Body of pancreas (tissue), 4 donors: ENCODE measurements around the gene TMEM164. TPM values are rescaled to one million over a fixed set of nuclear protein-coding genes. Genes with fewer than 3 reads are reported as not detected.

Experiments used
- ATAC-seq: fragments of 150-250 bp; one replicate; pipeline ENCODE4 v1.9.1; 2016
- DNase-seq, 4 donors: peaks; one replicate each; pipeline ENCODE4 v3.0.0-alpha.2; 2019
- H3K27ac ChIP-seq, 4 donors: fragments of 200-600 bp; sonication (generic); 1 replicate in 3 of 4; 2 replicates in 1 of 4; pipeline versions ENCODE4 v1.5.1 to v1.6.1; 2016 to 2019; ENCODE audit warnings: mild to moderate bottlenecking in 1 of 4, mixed read lengths in 1 of 4, moderate library complexity in 1 of 4
- H3K27me3 ChIP-seq, 2 donors: fragments of 200-600 bp; sonication (generic); one replicate each; pipeline ENCODE4 v1.6.0; 2016; ENCODE audit warnings: mild to moderate bottlenecking in 1 of 2
- H3K36me3 ChIP-seq, 2 donors: fragments of 200-600 bp; sonication (generic); replicated peaks in 1 of 2; 2 replicates each; pipeline ENCODE4 v1.5.1; 2016; ENCODE audit warnings: low read depth in 2 of 2; ENCODE audit not compliant: insufficient read depth in 1 of 2
- H3K4me1 ChIP-seq: fragments of 200-600 bp; sonication (generic); one replicate; pipeline ENCODE4 v1.6.0; 2016
- H3K4me3 ChIP-seq, 2 donors: fragments of 200-600 bp; sonication (generic); 1 replicate in 1 of 2; 2 replicates in 1 of 2; pipeline ENCODE4 v1.5.1; 2016 to 2019
- H3K9me3 ChIP-seq, 3 donors: fragments of 200-600 bp; sonication (generic); 1 replicate in 2 of 3; 2 replicates in 1 of 3; pipeline ENCODE4 v1.5.1; 2016
- POLR2A ChIP-seq, 3 donors: fragments of 450-650 bp; IDR thresholded peaks; one replicate each; pipeline ENCODE4 v1.6.1; 2016; ENCODE audit warnings: antibody characterized with exemption in 3 of 3, mild to moderate bottlenecking in 2 of 3
- WGBS, 2 donors: methylation state at CpG; one replicate each; pipeline ENCODE4 v1.1.5; 2017; 5-methylcytosine and 5-hydroxymethylcytosine counted together
- intact Hi-C: fragments of 100-400 bp; cut with DNase I; formaldehyde crosslinking; loops from one replicate; pipeline ENCODE4 v1.15.1; 2023
- total RNA-seq, 2 donors: library from RNA; depleted of rRNA; stranded (reverse); fragments of >200 nt; gene quantifications; one replicate each; pipeline ENCODE4 v1.1.0, GENCODE V29; 2016
- TF ChIP-seq, protein P1 (sequence below), 7 experiments: fragments of 450-650 bp in 4 of 7; fragments of 200-600 bp in 3 of 7; sonication (generic) in 3 of 7; IDR thresholded peaks; one replicate each; pipeline ENCODE4 v1.5.1; 2016 to 2019; ENCODE audit warnings: antibody characterized with exemption in 7 of 7

TMEM164 gene
- total RNA-seq, 2 donors from 2014 or later: 16.1 to 334 TPM

DNA sequence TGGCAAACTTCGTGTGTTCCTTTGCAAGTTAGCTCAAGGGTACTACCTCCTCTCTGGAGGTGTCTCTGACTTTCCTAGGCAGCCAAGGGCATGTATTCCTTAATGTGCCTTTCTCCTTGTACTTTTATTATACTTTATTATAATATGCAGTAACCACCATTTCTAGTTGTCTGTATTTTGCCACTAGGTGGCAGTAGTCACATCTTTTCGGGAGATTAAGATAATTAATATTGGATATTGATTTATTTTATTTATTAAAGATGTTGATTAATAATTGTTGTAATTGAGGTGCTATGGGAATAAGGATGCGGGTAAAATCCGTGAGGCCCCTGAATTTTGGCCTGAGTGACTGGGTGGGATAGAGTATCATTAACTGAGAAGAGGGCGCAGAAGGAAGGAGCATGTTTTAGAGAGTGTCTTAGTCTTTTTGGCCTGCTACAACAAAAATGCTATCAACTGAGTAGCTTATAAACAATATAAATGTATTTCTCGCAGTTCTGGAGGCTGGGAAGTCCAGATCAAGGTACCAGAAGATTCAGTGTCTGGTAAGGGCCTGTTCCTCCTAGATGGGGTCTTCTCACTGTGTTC is 153.3 kb downstream of the TMEM164 start:
- Histone ChIP-seq H3K4me1 (peaks cover 6% of the 10 kb centered on the region), H3K27me3 (no peaks in the 10 kb centered on the region), H3K36me3 (no peaks in the 10 kb centered on the region), H3K4me3 (no peak overlapping the region), H3K27ac (no peak overlapping the region), H3K9me3 (no peaks in the 10 kb centered on the region)
- 67 to 72% methylated on average over 6 of the region's 6 CpGs for WGBS, 2 donors
- DNase-seq (no peak), ATAC-seq (no peak)
- TF ChIP-seq, protein P1, sequence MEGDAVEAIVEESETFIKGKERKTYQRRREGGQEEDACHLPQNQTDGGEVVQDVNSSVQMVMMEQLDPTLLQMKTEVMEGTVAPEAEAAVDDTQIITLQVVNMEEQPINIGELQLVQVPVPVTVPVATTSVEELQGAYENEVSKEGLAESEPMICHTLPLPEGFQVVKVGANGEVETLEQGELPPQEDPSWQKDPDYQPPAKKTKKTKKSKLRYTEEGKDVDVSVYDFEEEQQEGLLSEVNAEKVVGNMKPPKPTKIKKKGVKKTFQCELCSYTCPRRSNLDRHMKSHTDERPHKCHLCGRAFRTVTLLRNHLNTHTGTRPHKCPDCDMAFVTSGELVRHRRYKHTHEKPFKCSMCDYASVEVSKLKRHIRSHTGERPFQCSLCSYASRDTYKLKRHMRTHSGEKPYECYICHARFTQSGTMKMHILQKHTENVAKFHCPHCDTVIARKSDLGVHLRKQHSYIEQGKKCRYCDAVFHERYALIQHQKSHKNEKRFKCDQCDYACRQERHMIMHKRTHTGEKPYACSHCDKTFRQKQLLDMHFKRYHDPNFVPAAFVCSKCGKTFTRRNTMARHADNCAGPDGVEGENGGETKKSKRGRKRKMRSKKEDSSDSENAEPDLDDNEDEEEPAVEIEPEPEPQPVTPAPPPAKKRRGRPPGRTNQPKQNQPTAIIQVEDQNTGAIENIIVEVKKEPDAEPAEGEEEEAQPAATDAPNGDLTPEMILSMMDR (IDR thresholded peaks at IDR 0.05): peak; percentile 31 to 60 (median 45)
- TF ChIP-seq POLR2A (IDR thresholded peaks at IDR 0.05): no peak
- intact Hi-C loops: loop anchor here (5.0 kb wide), 1 partner anchor 251 kb away; no protein-coding TSS in a partner anchor

DNA sequence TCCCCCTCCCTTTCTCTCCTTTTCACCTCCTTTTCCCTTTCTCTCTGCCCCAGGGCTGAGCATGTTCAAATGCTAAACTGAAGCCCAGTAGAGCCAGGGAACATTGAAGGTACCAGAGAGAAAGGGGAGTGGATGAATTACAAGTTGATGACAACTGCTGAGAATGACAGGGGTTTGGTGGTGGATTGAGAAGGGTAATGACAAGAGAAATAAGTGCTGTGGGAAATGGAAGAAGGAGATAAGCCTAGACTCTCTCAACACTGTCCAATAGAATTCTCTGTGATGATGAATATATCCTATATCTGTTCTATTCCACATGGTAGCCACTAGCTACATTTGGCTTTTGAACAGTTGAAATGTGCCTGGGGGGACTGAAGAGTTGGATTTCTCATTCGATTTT is 154.5 kb downstream of the TMEM164 start:
- H3K36me3 ChIP-seq: no peaks in the 10 kb centered on the region
- no peaks in the 10 kb centered on the region for H3K9me3 ChIP-seq
- peaks cover 6% of the 10 kb centered on the region for H3K4me1 ChIP-seq
- intact Hi-C loops: loop anchor here (5.0 kb wide), 1 partner anchor 250 kb away; no protein-coding TSS in a partner anchor
- no peak overlapping the region for H3K4me3 ChIP-seq
- 88 to 100% methylated on average over 1 of the region's 1 CpG for WGBS, 2 donors
- H3K27me3 ChIP-seq: no peaks in the 10 kb centered on the region
- H3K27ac ChIP-seq: no peak overlapping the region
- no peak for ATAC-seq
- no peak for TF ChIP-seq POLR2A (IDR thresholded peaks at IDR 0.05)
- TF ChIP-seq, protein P1 (IDR thresholded peaks at IDR 0.05): no peak
- DNase-seq: no peak

DNA sequence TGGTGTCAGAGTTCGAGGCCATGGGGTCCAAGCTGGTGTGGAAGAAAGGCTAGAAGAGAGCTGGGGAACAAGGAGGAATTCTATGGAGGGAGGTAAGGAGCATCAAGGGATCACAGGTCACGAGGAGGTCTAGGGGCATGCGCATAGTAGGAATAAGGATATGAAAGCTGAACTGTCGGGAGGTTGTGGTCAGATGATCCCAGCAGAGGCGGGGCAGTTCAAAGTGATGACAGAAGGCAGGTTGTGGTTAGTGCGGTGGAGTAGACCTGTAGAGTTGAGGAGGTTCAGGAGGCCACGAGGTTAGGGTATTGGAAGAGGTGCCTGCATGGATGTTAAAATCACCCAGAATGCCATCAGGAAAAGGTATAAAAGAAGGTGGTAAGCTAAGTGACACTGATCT is 156.3 kb downstream of the TMEM164 start:
- intact Hi-C loops: loop anchor here (5.0 kb wide), 1 partner anchor 248 kb away; no protein-coding TSS in a partner anchor
- Histone ChIP-seq H3K9me3 (no peaks in the 10 kb centered on the region), H3K4me1 (peaks cover 6% of the 10 kb centered on the region), H3K27me3 (no peaks in the 10 kb centered on the region), H3K27ac (no peak overlapping the region), H3K4me3 (no peak overlapping the region), H3K36me3 (no peaks in the 10 kb centered on the region)
- ATAC-seq: no peak
- WGBS, 2 donors: 76 to 86% methylated on average over 7 of the region's 7 CpGs
- TF ChIP-seq POLR2A (IDR thresholded peaks at IDR 0.05): no peak
- TF ChIP-seq, protein P1 (IDR thresholded peaks at IDR 0.05): no peak
- DNase-seq: no peak

- intact Hi-C loops: loop anchor here (5.0 kb wide), 1 partner anchor 247 kb away; no protein-coding TSS in a partner anchor
- no peak overlapping the region for H3K4me3 ChIP-seq
- TF ChIP-seq, protein P1 (IDR thresholded peaks at IDR 0.05): no peak
- TF ChIP-seq POLR2A (IDR thresholded peaks at IDR 0.05): no peak
- peaks cover 6% of the 10 kb centered on the region for H3K4me1 ChIP-seq
- DNase-seq: no peak
- H3K27me3 ChIP-seq: no peaks in the 10 kb centered on the region
- WGBS, 2 donors: 46% methylated on average over 2 of the region's 2 CpGs; no CpG with 5 or more reads in 1 of the 2 donors
- H3K9me3 ChIP-seq: no peaks in the 10 kb centered on the region
- ATAC-seq: no peak
- no peaks in the 10 kb centered on the region for H3K36me3 ChIP-seq
- H3K27ac ChIP-seq: no peak overlapping the region
These were observed 157.0 kb downstream of the TMEM164 start for GRCh38 chrX:110159865-110160264.

DNA sequence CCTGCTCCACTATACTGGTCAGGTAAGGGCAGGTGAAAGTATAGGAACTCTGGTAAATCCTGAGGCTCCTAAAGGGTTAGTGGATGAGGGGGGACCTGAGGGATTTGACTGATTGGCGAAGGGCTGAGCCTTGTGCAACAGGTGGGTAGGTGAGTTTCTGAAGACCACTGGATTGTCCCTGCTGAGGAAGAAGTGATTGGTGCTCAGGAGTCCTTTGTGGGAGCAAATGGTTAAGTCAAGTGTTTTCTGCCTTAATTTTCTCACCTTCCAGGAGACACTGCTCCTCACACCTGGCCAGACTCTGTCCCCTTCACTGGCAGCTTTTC is 158.4 kb downstream of the TMEM164 start:
- intact Hi-C loops: no loop called here
- DNase-seq: no peak
- no peak overlapping the region for H3K4me3 ChIP-seq
- H3K36me3 ChIP-seq: no peaks in the 10 kb centered on the region
- 88 to 100% methylated on average over 1 of the region's 1 CpG for WGBS, 2 donors
- no peak for ATAC-seq
- H3K9me3 ChIP-seq: no peaks in the 10 kb centered on the region
- peaks cover 6% of the 10 kb centered on the region for H3K4me1 ChIP-seq
- TF ChIP-seq POLR2A (IDR thresholded peaks at IDR 0.05): no peak
- TF ChIP-seq, protein P1 (IDR thresholded peaks at IDR 0.05): no peak
- H3K27me3 ChIP-seq: no peaks in the 10 kb centered on the region
- H3K27ac ChIP-seq: no peak overlapping the region
